Measurements from ENCODE around the gene PLD1. TPM values are rescaled to one million over a fixed set of nuclear protein-coding genes. Genes with fewer than 3 reads are reported as not detected.

The PLD1 gene
- total RNA-seq, 2 donors from 2014 or later = 51.3 to 95.2 TPM

GRCh38 chr3:171654809-171655208 is 155.5 kb downstream of the PLD1 start:
- Histone ChIP-seq H3K36me3 (no peaks in the 10 kb centered on the region), H3K9me3 (no peaks in the 10 kb centered on the region), H3K4me1 (ENCODE audit: control insufficient read depth in 1 of 2, low read depth in 2 of 2) (peaks cover 23 to 58% of the 10 kb centered on the region in 2 donors), H3K27me3 (replicated peaks; ENCODE audit: insufficient read depth) (no peaks in the 10 kb centered on the region), H3K4me3 (no peak overlapping the region), H3K27ac (peak overlapping the region; percentile 31 to 69)
- ATAC-seq (ENCODE audit: insufficient number of reproducible peaks, low FRiP score, low read depth) (peak; percentile 69), DNase-seq (ENCODE audit: low spot score) (peak; percentile 16)
- TF ChIP-seq, protein P1, sequence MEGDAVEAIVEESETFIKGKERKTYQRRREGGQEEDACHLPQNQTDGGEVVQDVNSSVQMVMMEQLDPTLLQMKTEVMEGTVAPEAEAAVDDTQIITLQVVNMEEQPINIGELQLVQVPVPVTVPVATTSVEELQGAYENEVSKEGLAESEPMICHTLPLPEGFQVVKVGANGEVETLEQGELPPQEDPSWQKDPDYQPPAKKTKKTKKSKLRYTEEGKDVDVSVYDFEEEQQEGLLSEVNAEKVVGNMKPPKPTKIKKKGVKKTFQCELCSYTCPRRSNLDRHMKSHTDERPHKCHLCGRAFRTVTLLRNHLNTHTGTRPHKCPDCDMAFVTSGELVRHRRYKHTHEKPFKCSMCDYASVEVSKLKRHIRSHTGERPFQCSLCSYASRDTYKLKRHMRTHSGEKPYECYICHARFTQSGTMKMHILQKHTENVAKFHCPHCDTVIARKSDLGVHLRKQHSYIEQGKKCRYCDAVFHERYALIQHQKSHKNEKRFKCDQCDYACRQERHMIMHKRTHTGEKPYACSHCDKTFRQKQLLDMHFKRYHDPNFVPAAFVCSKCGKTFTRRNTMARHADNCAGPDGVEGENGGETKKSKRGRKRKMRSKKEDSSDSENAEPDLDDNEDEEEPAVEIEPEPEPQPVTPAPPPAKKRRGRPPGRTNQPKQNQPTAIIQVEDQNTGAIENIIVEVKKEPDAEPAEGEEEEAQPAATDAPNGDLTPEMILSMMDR (IDR thresholded peaks at IDR 0.05) = no peak

GRCh38 chr3:171654326-171654725 is 156.0 kb downstream of the PLD1 start:
- H3K27me3 ChIP-seq (replicated peaks; ENCODE audit: insufficient read depth) = no peaks in the 10 kb centered on the region
- TF ChIP-seq, protein P1 (IDR thresholded peaks at IDR 0.05) = no peak
- H3K27ac ChIP-seq = peak overlapping the region; percentile 31 to 69
- H3K4me1 ChIP-seq (ENCODE audit: control insufficient read depth in 1 of 2, low read depth in 2 of 2) = peaks cover 18 to 53% of the 10 kb centered on the region in 2 donors
- DNase-seq (ENCODE audit: low spot score) (no peak), ATAC-seq (ENCODE audit: insufficient number of reproducible peaks, low FRiP score, low read depth) (no peak)
- H3K9me3 ChIP-seq = no peaks in the 10 kb centered on the region
- H3K36me3 ChIP-seq = no peaks in the 10 kb centered on the region
- no peak overlapping the region for H3K4me3 ChIP-seq

- Histone ChIP-seq H3K9me3 (no peaks in the 10 kb centered on the region), H3K27me3 (replicated peaks; ENCODE audit: insufficient read depth) (no peaks in the 10 kb centered on the region), H3K4me1 (ENCODE audit: control insufficient read depth in 1 of 2, low read depth in 2 of 2) (peaks cover 14 to 46% of the 10 kb centered on the region in 2 donors), H3K27ac (peak overlapping the region in 1 of 2 donors; percentile 10), H3K36me3 (no peaks in the 10 kb centered on the region), H3K4me3 (no peak overlapping the region)
- DNase-seq (ENCODE audit: low spot score) (no peak), ATAC-seq (ENCODE audit: insufficient number of reproducible peaks, low FRiP score, low read depth) (no peak)
- TF ChIP-seq, protein P1 (IDR thresholded peaks at IDR 0.05) = no peak
Measured at GRCh38 chr3:171653701-171654100, 156.6 kb downstream of the PLD1 start.

DNA sequence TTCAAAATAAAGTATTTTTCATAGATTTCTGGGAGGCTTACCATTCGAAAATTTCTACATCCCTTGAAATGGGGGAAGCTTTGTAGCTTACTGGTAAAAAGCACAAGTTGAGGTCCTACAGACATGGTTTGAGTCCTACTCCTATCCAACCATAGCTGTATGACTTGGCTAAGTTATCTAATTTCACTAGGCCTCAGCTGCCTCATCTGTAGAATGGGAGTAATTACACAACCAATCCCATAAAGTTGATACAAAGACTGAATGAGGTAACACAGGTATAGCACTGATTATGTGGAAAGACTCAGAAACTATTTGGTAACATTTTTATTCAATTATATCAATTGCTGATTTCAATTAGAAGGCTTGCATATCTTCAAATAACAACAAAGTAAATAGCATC is 157.4 kb downstream of the PLD1 start:
- DNase-seq (ENCODE audit: low spot score) = no peak
- Histone ChIP-seq H3K4me1 (ENCODE audit: control insufficient read depth in 1 of 2, low read depth in 2 of 2) (peaks cover 14 to 39% of the 10 kb centered on the region in 2 donors), H3K27me3 (replicated peaks; ENCODE audit: insufficient read depth) (no peaks in the 10 kb centered on the region), H3K4me3 (no peak overlapping the region), H3K27ac (no peak overlapping the region), H3K36me3 (no peaks in the 10 kb centered on the region), H3K9me3 (no peaks in the 10 kb centered on the region)
- TF ChIP-seq, protein P1 (IDR thresholded peaks at IDR 0.05) = no peak
- ATAC-seq (ENCODE audit: insufficient number of reproducible peaks, low FRiP score, low read depth) = no peak

- no peak overlapping the region for H3K27ac ChIP-seq
- H3K36me3 ChIP-seq = no peaks in the 10 kb centered on the region
- H3K4me1 ChIP-seq (ENCODE audit: control insufficient read depth in 1 of 2, low read depth in 2 of 2) = peaks cover 17 to 41% of the 10 kb centered on the region in 2 donors
- ATAC-seq (ENCODE audit: insufficient number of reproducible peaks, low FRiP score, low read depth) = no peak
- no peaks in the 10 kb centered on the region for H3K9me3 ChIP-seq
- no peak for DNase-seq (ENCODE audit: low spot score)
- TF ChIP-seq, protein P1 (IDR thresholded peaks at IDR 0.05) = no peak
- H3K27me3 ChIP-seq (replicated peaks; ENCODE audit: insufficient read depth) = no peaks in the 10 kb centered on the region
- H3K4me3 ChIP-seq = no peak overlapping the region
Measured at GRCh38 chr3:171649911-171650592, 160.2 kb downstream of the PLD1 start.

All from thoracic aorta (tissue), 2 donors.